GM12892 (cell line): ENCODE results near the gene PLXNB3.
"Not testable (repeated sequence)": the region's sequence is repeated elsewhere in the genome, so short reads cannot be mapped to it uniquely, and the experiment has no call there.

Source experiments
- POLR2A ChIP-seq: IDR thresholded peaks from 2 replicates; pipeline ENCODE4 v1.6.1; 2011; ENCODE audit warnings: low read depth, low read length, control low read depth
- POLR2AphosphoS5 ChIP-seq: IDR thresholded peaks from 2 replicates; pipeline ENCODE4 v1.6.1; 2011; ENCODE audit warnings: low read depth, low read length, control low read depth

DNA sequence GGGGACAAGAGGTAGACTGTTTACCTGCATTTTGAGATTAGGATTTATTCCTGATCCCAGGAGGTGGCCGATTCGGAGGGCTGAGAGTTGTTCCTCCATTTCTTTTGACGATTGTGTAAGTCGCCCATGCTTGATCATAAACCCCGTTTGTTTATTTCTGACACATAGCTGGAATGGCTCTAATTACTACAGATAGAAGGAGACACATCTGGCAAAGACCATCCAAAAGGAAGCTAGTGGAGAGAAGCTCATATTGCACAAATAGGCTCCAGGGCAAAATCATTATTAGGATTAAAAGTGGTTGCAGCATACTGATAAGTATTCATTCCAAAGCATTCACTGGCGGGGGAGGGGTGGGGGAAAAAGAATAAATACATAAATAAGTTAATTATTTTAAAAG is 17.1 kb upstream of the PLXNB3 start:
- TF ChIP-seq POLR2A, POLR2AphosphoS5: not testable (repeated sequence)
